GM21390 (cell line): ENCODE results near the gene MTIF2.
A peak's percentile ranks its signal among the peaks of the same experiment; 100 is the strongest.
"Not testable (repeated sequence)": the region's sequence is repeated elsewhere in the genome, so short reads cannot be mapped to it uniquely, and the experiment has no call there.

ENCODE experiments used
- ATAC-seq: cut with Tn5 transposase; IDR thresholded peaks from one replicate; pipeline ENCODE4 v1.9.1; 2021; ENCODE audit not compliant: unreplicated experiment

The MTIF2 gene

GRCh38 chr2:55268907-55269644 is at the start of gene MTIF2:
Gene MTIF2, minus strand, starts transcription at chr2:55269231. Its CDS starts 5,373 bp downstream, at chr2:55263858.
- ATAC-seq: peak; percentile 98

GRCh38 chr2:55314985-55315384 is 46.0 kb upstream of the MTIF2 start:
- no peak for ATAC-seq

GRCh38 chr2:55311444-55311870 is 42.4 kb upstream of the MTIF2 start:
- ATAC-seq: peak; percentile 97

- ATAC-seq: no peak
Measured at GRCh38 chr2:55309446-55309845, 40.4 kb upstream of the MTIF2 start.

GRCh38 chr2:55302241-55302640 is 33.2 kb upstream of the MTIF2 start:
- peak; percentile 88 for ATAC-seq

GRCh38 chr2:55301277-55301676 is 32.2 kb upstream of the MTIF2 start:
- ATAC-seq: no peak

- ATAC-seq: peak; percentile 61
Measured at GRCh38 chr2:55296393-55296792, 27.4 kb upstream of the MTIF2 start.

GRCh38 chr2:55283083-55283482 is 14.1 kb upstream of the MTIF2 start:
- ATAC-seq: no peak

GRCh38 chr2:55282110-55282917 is 13.3 kb upstream of the MTIF2 start:
- ATAC-seq: peak; percentile 98

- ATAC-seq: not testable (repeated sequence)
Measured at GRCh38 chr2:55280851-55281546, 12.0 kb upstream of the MTIF2 start.

GRCh38 chr2:55279859-55280424 is 10.9 kb upstream of the MTIF2 start:
- ATAC-seq: not testable (repeated sequence)

- ATAC-seq: not testable (repeated sequence)
Measured at GRCh38 chr2:55279214-55279835, 10.3 kb upstream of the MTIF2 start.

GRCh38 chr2:55277310-55277709 is 8.3 kb upstream of the MTIF2 start:
- no peak for ATAC-seq

- ATAC-seq: not testable (repeated sequence)
Measured at GRCh38 chr2:55274346-55274745, 5.3 kb upstream of the MTIF2 start.

GRCh38 chr2:55269645-55269990 is 587 bp upstream of the MTIF2 start:
- no peak for ATAC-seq

- no peak for ATAC-seq
Measured at GRCh38 chr2:55268288-55268906, 634 bp downstream of the MTIF2 start.

- ATAC-seq: not testable (repeated sequence)
Measured at GRCh38 chr2:55259586-55259985, 9.4 kb downstream of the MTIF2 start.

- no peak for ATAC-seq
Measured at GRCh38 chr2:55252832-55253231, 16.2 kb downstream of the MTIF2 start.

- no peak for ATAC-seq
Measured at GRCh38 chr2:55247025-55247424, 22.0 kb downstream of the MTIF2 start.

- no peak for ATAC-seq
Measured at GRCh38 chr2:55245411-55245810, 23.6 kb downstream of the MTIF2 start.
